ENCODE data around the gene MALRD1. TPM values are rescaled to one million over a fixed set of nuclear protein-coding genes. Genes with fewer than 3 reads are reported as not detected.
"Not testable (repeated sequence)": the region's sequence is repeated elsewhere in the genome, so short reads cannot be mapped to it uniquely, and the experiment has no call there.

The MALRD1 gene
- total RNA-seq, 1 donor from 2014 or later, result not detected

- Mint-ChIP-seq H3K4me1 (ENCODE audit: low read depth) (no peaks in the 10 kb centered on the region), H3K4me3 (no peak overlapping the region), H3K27ac (no peak overlapping the region), H3K9me3 (no peaks in the 10 kb centered on the region), H3K27me3 (ENCODE audit: insufficient read depth) (no peaks in the 10 kb centered on the region), H3K36me3 (ENCODE audit: low read depth) (no peaks in the 10 kb centered on the region)
- DNase-seq (ENCODE audit: low spot score), result no peak
- intact Hi-C loops (cut with micrococcal nuclease), result no loop called here
Observed at GRCh38 chr10:19497026-19497425, 448.4 kb downstream of the MALRD1 start.

- Mint-ChIP-seq H3K9me3 (no peaks in the 10 kb centered on the region), H3K4me3 (no peak overlapping the region), H3K36me3 (ENCODE audit: low read depth) (no peaks in the 10 kb centered on the region), H3K4me1 (ENCODE audit: low read depth) (no peaks in the 10 kb centered on the region), H3K27ac (no peak overlapping the region), H3K27me3 (ENCODE audit: insufficient read depth) (no peaks in the 10 kb centered on the region)
- no peak for DNase-seq (ENCODE audit: low spot score)
- intact Hi-C loops (cut with micrococcal nuclease), result no loop called here
Observed at GRCh38 chr10:19498393-19499290, 450.0 kb downstream of the MALRD1 start.

GRCh38 chr10:19499291-19499770 lies 450.7 kb downstream of the MALRD1 start:
- no peak overlapping the region for H3K27ac Mint-ChIP-seq
- H3K36me3 Mint-ChIP-seq (ENCODE audit: low read depth), result no peaks in the 10 kb centered on the region
- no peaks in the 10 kb centered on the region for H3K4me1 Mint-ChIP-seq (ENCODE audit: low read depth)
- H3K4me3 Mint-ChIP-seq, result no peak overlapping the region
- DNase-seq (ENCODE audit: low spot score), result no peak
- H3K27me3 Mint-ChIP-seq (ENCODE audit: insufficient read depth), result no peaks in the 10 kb centered on the region
- no peaks in the 10 kb centered on the region for H3K9me3 Mint-ChIP-seq
- intact Hi-C loops (cut with micrococcal nuclease), result no loop called here

- no peak overlapping the region for H3K4me3 Mint-ChIP-seq
- no peaks in the 10 kb centered on the region for H3K36me3 Mint-ChIP-seq (ENCODE audit: low read depth)
- intact Hi-C loops (cut with micrococcal nuclease), result no loop called here
- no peak overlapping the region for H3K27ac Mint-ChIP-seq
- no peaks in the 10 kb centered on the region for H3K4me1 Mint-ChIP-seq (ENCODE audit: low read depth)
- no peaks in the 10 kb centered on the region for H3K27me3 Mint-ChIP-seq (ENCODE audit: insufficient read depth)
- no peak for DNase-seq (ENCODE audit: low spot score)
- H3K9me3 Mint-ChIP-seq, result no peaks in the 10 kb centered on the region
Observed at GRCh38 chr10:19500959-19501358, 452.4 kb downstream of the MALRD1 start.

- DNase-seq (ENCODE audit: low spot score), result no peak
- no peak overlapping the region for H3K4me3 Mint-ChIP-seq
Observed at GRCh38 chr10:19505320-19506312, 457.0 kb downstream of the MALRD1 start.

GRCh38 chr10:19510005-19510732 lies 461.6 kb downstream of the MALRD1 start:
- intact Hi-C loops (cut with micrococcal nuclease); H3K9me3 Mint-ChIP-seq; H3K4me1 Mint-ChIP-seq (ENCODE audit: low read depth); H3K27me3 Mint-ChIP-seq (ENCODE audit: insufficient read depth); H3K4me3 Mint-ChIP-seq; DNase-seq (ENCODE audit: low spot score); H3K36me3 Mint-ChIP-seq (ENCODE audit: low read depth); H3K27ac Mint-ChIP-seq: not testable (repeated sequence)

More at GRCh38 chr10:19505320-19506312, 457.0 kb downstream of the MALRD1 start:
- Mint-ChIP-seq H3K27ac (no peak overlapping the region), H3K4me1 (ENCODE audit: low read depth) (no peaks in the 10 kb centered on the region), H3K36me3 (ENCODE audit: low read depth) (no peaks in the 10 kb centered on the region), H3K9me3 (no peaks in the 10 kb centered on the region), H3K27me3 (ENCODE audit: insufficient read depth) (no peaks in the 10 kb centered on the region)
- intact Hi-C loops (cut with micrococcal nuclease), result no loop called here

- intact Hi-C loops (cut with micrococcal nuclease), result no loop called here
- H3K4me1 Mint-ChIP-seq (ENCODE audit: low read depth), result no peaks in the 10 kb centered on the region
- no peak overlapping the region for H3K4me3 Mint-ChIP-seq
- H3K36me3 Mint-ChIP-seq (ENCODE audit: low read depth), result no peaks in the 10 kb centered on the region
- no peak for DNase-seq (ENCODE audit: low spot score)
- no peaks in the 10 kb centered on the region for H3K27me3 Mint-ChIP-seq (ENCODE audit: insufficient read depth)
- no peaks in the 10 kb centered on the region for H3K9me3 Mint-ChIP-seq
- no peak overlapping the region for H3K27ac Mint-ChIP-seq
Observed at GRCh38 chr10:19518109-19518508, 469.5 kb downstream of the MALRD1 start.

GRCh38 chr10:19518632-19519031 lies 470.0 kb downstream of the MALRD1 start:
- no peak for DNase-seq (ENCODE audit: low spot score)
- Mint-ChIP-seq H3K36me3 (ENCODE audit: low read depth) (no peaks in the 10 kb centered on the region), H3K4me1 (ENCODE audit: low read depth) (no peaks in the 10 kb centered on the region), H3K27ac (no peak overlapping the region), H3K9me3 (no peaks in the 10 kb centered on the region), H3K27me3 (ENCODE audit: insufficient read depth) (no peaks in the 10 kb centered on the region), H3K4me3 (no peak overlapping the region)
- intact Hi-C loops (cut with micrococcal nuclease), result no loop called here

GRCh38 chr10:19531324-19531723 lies 482.7 kb downstream of the MALRD1 start:
- no peaks in the 10 kb centered on the region for H3K4me1 Mint-ChIP-seq (ENCODE audit: low read depth)
- no peaks in the 10 kb centered on the region for H3K27me3 Mint-ChIP-seq (ENCODE audit: insufficient read depth)
- no peak overlapping the region for H3K4me3 Mint-ChIP-seq
- DNase-seq (ENCODE audit: low spot score), result no peak
- H3K36me3 Mint-ChIP-seq (ENCODE audit: low read depth), result no peaks in the 10 kb centered on the region
- peaks cover 12% of the 10 kb centered on the region for H3K9me3 Mint-ChIP-seq
- intact Hi-C loops (cut with micrococcal nuclease), result no loop called here
- H3K27ac Mint-ChIP-seq, result no peak overlapping the region

GRCh38 chr10:19532411-19532810 lies 483.8 kb downstream of the MALRD1 start:
- H3K4me1 Mint-ChIP-seq (ENCODE audit: low read depth), result no peaks in the 10 kb centered on the region
- no peak overlapping the region for H3K4me3 Mint-ChIP-seq
- H3K36me3 Mint-ChIP-seq (ENCODE audit: low read depth), result no peaks in the 10 kb centered on the region
- intact Hi-C loops (cut with micrococcal nuclease), result no loop called here
- H3K27ac Mint-ChIP-seq, result no peak overlapping the region
- H3K9me3 Mint-ChIP-seq, result peaks cover 12% of the 10 kb centered on the region
- no peak for DNase-seq (ENCODE audit: low spot score)
- H3K27me3 Mint-ChIP-seq (ENCODE audit: insufficient read depth), result no peaks in the 10 kb centered on the region

- no peak for DNase-seq (ENCODE audit: low spot score)
- Mint-ChIP-seq H3K4me1 (ENCODE audit: low read depth) (no peaks in the 10 kb centered on the region), H3K9me3 (peaks cover 4% of the 10 kb centered on the region), H3K27me3 (ENCODE audit: insufficient read depth) (no peaks in the 10 kb centered on the region), H3K4me3 (no peak overlapping the region), H3K27ac (no peak overlapping the region), H3K36me3 (ENCODE audit: low read depth) (no peaks in the 10 kb centered on the region)
- intact Hi-C loops (cut with micrococcal nuclease), result no loop called here
Observed at GRCh38 chr10:19541299-19541698, 492.7 kb downstream of the MALRD1 start.

- peaks cover 9% of the 10 kb centered on the region for H3K9me3 Mint-ChIP-seq
- intact Hi-C loops (cut with micrococcal nuclease), result no loop called here
- no peaks in the 10 kb centered on the region for H3K27me3 Mint-ChIP-seq (ENCODE audit: insufficient read depth)
- no peaks in the 10 kb centered on the region for H3K36me3 Mint-ChIP-seq (ENCODE audit: low read depth)
- no peak overlapping the region for H3K27ac Mint-ChIP-seq
- H3K4me3 Mint-ChIP-seq, result no peak overlapping the region
- no peak for DNase-seq (ENCODE audit: low spot score)
- no peaks in the 10 kb centered on the region for H3K4me1 Mint-ChIP-seq (ENCODE audit: low read depth)
Observed at GRCh38 chr10:19546224-19546623, 497.6 kb downstream of the MALRD1 start.
